RWPE2 (cell line): ENCODE data around the gene NEMP1.

Experiments used
- ATAC-seq: fragments of 200-7000 bp; cut with Tn5 transposase; 3 replicates; pipeline ENCODE4 v1.9.1; 2021; ENCODE audit warnings: low read depth
- DNase-seq: peaks from one replicate; pipeline ENCODE4 v3.0.0-alpha.2; 2020; ENCODE audit warnings: low spot score
- H3K27ac ChIP-seq: fragments of 450-650 bp; 2 replicates; pipeline ENCODE4 v1.5.1; 2017; ENCODE audit warnings: mild to moderate bottlenecking; ENCODE audit not compliant: poor library complexity, severe bottlenecking
- H3K27me3 ChIP-seq: fragments of 250-450 bp; sonication (Bioruptor Pico); 2 replicates; pipeline ENCODE4 v1.5.1; 2021; ENCODE audit warnings: mild to moderate bottlenecking, moderate library complexity; ENCODE audit not compliant: insufficient read depth, poor library complexity, severe bottlenecking
- H3K36me3 ChIP-seq: fragments of 250-450 bp; sonication (Bioruptor Pico); 2 replicates; pipeline ENCODE4 v1.5.1; 2020; ENCODE audit warnings: low read depth, mild to moderate bottlenecking, moderate library complexity
- H3K4me1 ChIP-seq: fragments of 250-450 bp; sonication (Bioruptor Pico); 2 replicates; pipeline ENCODE4 v1.5.1; 2021; ENCODE audit warnings: mild to moderate bottlenecking, moderate library complexity; ENCODE audit not compliant: insufficient read depth, poor library complexity, severe bottlenecking
- H3K4me3 ChIP-seq: fragments of 250-450 bp; sonication (Bioruptor Pico); 2 replicates; pipeline ENCODE4 v1.5.1; 2021; ENCODE audit warnings: mild to moderate bottlenecking, moderate library complexity; ENCODE audit not compliant: severe bottlenecking
- H3K9me3 ChIP-seq: fragments of 250-450 bp; sonication (Bioruptor Pico); 2 replicates; pipeline ENCODE4 v1.5.1; 2021; ENCODE audit warnings: mild to moderate bottlenecking, moderate library complexity; ENCODE audit not compliant: severe bottlenecking
- TF ChIP-seq, protein P1 (sequence below): fragments of 450-650 bp; IDR thresholded peaks from one replicate; pipeline ENCODE4 v1.5.1; 2017; ENCODE audit warnings: mild to moderate bottlenecking, moderate library complexity; ENCODE audit not compliant: poor library complexity, severe bottlenecking

NEMP1 gene

DNA sequence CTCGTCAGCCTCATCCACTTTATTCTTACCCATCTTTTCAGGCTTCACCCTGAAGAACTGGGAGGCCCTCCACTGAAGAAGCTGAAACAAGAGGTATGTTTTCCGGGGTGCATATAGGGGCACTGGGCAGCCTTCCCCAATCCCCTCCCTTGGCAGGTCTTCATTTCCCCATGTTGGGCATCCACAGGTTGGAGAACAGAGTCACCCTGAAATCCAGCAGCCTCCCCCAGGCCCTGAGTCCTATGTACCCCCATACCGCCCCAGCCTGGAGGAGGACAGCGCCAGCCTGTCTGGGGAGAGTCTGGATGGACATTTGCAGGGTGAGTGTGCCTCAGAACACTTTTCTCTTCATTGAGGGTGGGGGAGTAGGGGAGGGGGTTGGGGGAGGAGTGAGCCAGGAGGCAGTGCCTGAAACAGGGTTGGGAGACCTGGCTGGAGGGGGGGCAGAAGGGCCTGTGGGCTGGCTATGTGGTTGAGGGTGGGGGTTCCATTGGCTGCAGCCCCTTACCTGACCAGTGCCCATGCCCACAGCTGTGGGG, 14.4 kb upstream of the NEMP1 start:
- Histone ChIP-seq H3K4me3 (no peak overlapping the region), H3K36me3 (peaks cover 62% of the 10 kb centered on the region), H3K27me3 (no peaks in the 10 kb centered on the region), H3K9me3 (no peaks in the 10 kb centered on the region), H3K4me1 (peaks cover 20% of the 10 kb centered on the region), H3K27ac (peak overlapping the region; percentile 61)
- TF ChIP-seq, protein P1, sequence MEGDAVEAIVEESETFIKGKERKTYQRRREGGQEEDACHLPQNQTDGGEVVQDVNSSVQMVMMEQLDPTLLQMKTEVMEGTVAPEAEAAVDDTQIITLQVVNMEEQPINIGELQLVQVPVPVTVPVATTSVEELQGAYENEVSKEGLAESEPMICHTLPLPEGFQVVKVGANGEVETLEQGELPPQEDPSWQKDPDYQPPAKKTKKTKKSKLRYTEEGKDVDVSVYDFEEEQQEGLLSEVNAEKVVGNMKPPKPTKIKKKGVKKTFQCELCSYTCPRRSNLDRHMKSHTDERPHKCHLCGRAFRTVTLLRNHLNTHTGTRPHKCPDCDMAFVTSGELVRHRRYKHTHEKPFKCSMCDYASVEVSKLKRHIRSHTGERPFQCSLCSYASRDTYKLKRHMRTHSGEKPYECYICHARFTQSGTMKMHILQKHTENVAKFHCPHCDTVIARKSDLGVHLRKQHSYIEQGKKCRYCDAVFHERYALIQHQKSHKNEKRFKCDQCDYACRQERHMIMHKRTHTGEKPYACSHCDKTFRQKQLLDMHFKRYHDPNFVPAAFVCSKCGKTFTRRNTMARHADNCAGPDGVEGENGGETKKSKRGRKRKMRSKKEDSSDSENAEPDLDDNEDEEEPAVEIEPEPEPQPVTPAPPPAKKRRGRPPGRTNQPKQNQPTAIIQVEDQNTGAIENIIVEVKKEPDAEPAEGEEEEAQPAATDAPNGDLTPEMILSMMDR, result no peak
- ATAC-seq, result no peak
- no peak for DNase-seq

DNA sequence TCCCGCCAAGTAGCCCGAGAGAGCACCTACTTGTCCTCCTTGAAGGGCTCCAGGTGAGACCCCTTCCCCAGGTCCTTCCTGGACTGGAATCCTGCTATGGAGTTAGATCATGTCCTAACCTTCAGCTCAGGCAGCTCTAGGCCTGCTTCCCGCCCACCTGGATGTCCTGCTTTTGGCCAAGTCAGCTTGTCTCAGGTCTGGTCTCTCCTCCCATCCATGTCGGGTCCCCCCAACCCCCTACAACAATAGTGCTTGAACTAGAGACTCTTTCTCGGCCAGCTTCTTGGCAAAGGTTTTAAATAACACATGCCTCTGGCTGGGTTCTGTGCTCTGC, 13.9 kb upstream of the NEMP1 start:
- Histone ChIP-seq H3K27me3 (no peaks in the 10 kb centered on the region), H3K4me1 (peaks cover 20% of the 10 kb centered on the region), H3K27ac (peak overlapping the region; percentile 61), H3K9me3 (no peaks in the 10 kb centered on the region), H3K4me3 (no peak overlapping the region), H3K36me3 (peaks cover 61% of the 10 kb centered on the region)
- no peak for DNase-seq
- TF ChIP-seq, protein P1, result no peak
- no peak for ATAC-seq

DNA sequence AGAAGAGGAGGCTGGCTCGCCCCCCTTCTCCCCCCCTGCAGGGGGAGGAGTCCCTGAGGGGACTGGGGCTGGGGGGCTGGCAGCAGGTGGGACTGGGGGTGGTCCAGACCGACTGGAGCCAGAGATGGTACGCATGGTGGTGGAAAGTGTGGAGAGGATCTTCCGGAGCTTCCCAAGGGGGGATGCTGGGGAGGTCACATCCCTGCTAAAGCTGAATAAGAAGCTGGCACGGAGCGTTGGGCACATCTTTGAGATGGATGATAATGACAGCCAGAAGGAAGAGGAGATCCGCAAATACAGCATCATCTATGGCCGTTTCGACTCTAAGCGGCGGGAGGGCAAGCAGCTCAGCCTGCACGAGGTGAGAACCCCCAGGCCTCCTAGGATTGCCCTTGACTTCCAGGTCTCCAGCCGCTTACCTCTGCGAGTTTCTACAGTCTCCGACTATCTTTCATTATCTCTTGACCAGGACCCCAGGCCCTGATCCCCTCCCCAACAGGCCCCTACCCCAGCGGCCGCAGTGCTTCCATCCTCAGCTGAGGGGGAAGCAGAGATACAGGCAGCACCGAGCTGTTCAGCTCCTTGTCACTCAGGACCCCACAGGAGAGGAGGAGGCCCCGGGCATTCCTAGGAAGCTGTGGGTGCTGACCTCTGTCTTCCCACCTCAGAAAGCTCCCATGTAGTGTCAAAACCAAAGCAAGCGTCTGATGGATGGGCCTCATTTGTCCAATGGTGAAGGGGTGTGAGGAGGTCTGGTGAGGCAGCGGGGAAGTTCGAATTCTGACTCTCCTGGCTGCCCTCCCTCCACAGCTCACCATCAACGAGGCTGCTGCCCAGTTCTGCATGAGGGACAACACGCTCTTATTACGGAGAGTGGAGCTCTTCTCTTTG, 13.3 kb upstream of the NEMP1 start:
- TF ChIP-seq, protein P1, result no peak
- Histone ChIP-seq H3K9me3 (no peaks in the 10 kb centered on the region), H3K4me3 (no peak overlapping the region), H3K27me3 (no peaks in the 10 kb centered on the region), H3K4me1 (peaks cover 20% of the 10 kb centered on the region), H3K36me3 (peaks cover 55% of the 10 kb centered on the region), H3K27ac (peak overlapping the region; percentile 61)
- ATAC-seq (no peak), DNase-seq (no peak)

DNA sequence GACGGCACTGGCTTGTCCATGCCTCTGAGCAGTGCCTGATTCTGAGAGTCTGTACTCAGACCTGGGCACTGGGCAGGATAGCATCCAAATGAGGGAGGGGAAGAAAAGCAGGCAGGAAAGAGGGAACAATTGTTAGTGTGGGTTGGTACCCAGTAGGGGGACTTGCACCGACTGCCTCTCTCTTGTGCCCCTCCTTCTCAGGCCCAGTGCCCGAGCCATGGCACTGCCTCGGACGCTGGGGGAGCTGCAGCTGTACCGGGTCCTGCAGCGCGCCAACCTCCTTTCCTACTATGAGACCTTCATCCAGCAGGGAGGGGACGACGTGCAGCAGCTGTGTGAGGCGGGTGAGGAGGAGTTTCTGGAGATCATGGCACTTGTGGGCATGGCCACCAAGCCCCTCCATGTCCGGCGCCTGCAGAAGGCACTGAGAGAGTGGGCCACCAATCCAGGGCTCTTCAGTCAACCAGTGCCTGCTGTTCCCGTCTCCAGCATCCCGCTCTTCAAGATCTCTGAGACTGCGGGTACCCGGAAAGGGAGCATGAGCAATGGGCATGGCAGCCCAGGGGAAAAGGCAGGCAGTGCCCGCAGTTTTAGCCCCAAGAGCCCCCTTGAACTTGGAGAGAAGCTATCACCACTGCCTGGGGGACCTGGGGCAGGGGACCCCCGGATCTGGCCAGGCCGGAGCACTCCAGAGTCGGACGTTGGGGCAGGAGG, 12.5 kb upstream of the NEMP1 start:
- Histone ChIP-seq H3K27ac (peak overlapping the region; percentile 99), H3K4me1 (peaks cover 25% of the 10 kb centered on the region), H3K36me3 (peaks cover 49% of the 10 kb centered on the region), H3K27me3 (no peaks in the 10 kb centered on the region), H3K4me3 (peak overlapping the region; percentile 93), H3K9me3 (no peaks in the 10 kb centered on the region)
- ATAC-seq (no peak), DNase-seq (no peak)
- TF ChIP-seq, protein P1, result no peak
